KMS-11 (cell line): ENCODE measurements around the gene TMEM214.

Experiments
- H2AFZ ChIP-seq: fragments of 200-600 bp; sonication (generic); 2 replicates; pipeline ENCODE4 v1.6.1; 2016; ENCODE audit warnings: antibody characterized with exemption, mixed run types, low read depth
- H3K27ac ChIP-seq: fragments of 200-600 bp; sonication (generic); 2 replicates; pipeline ENCODE4 v1.6.1; 2016; ENCODE audit warnings: mild to moderate bottlenecking, mixed run types
- H3K27me3 ChIP-seq: fragments of 200-600 bp; sonication (generic); 2 replicates; pipeline ENCODE4 v1.6.1; 2017; ENCODE audit warnings: mild to moderate bottlenecking, low read depth, mixed run types, moderate library complexity; ENCODE audit not compliant: insufficient read depth
- H3K36me3 ChIP-seq: fragments of 200-600 bp; sonication (generic); 2 replicates; pipeline ENCODE4 v1.6.1; 2017; ENCODE audit warnings: mild to moderate bottlenecking, mixed run types; ENCODE audit not compliant: insufficient read depth
- H3K4me1 ChIP-seq: fragments of 200-600 bp; sonication (generic); 2 replicates; pipeline ENCODE4 v1.6.1; 2016; ENCODE audit warnings: mild to moderate bottlenecking, low read depth, mixed run types; ENCODE audit not compliant: poor library complexity, severe bottlenecking
- H3K4me2 ChIP-seq: fragments of 200-600 bp; sonication (generic); 2 replicates; pipeline ENCODE4 v1.7.0; 2016; ENCODE audit warnings: mild to moderate bottlenecking, mixed run types
- H3K4me3 ChIP-seq: fragments of 200-600 bp; sonication (generic); IDR thresholded peaks from 2 replicates; pipeline ENCODE4 v1.6.1; 2017; ENCODE audit warnings: low read depth, low read length, mixed read lengths; ENCODE audit not compliant: insufficient read depth
- H3K79me2 ChIP-seq: fragments of 200-600 bp; sonication (generic); 2 replicates; pipeline ENCODE4 v1.6.1; 2016; ENCODE audit warnings: low read depth, mixed run types; ENCODE audit not compliant: insufficient read depth
- H3K9ac ChIP-seq: fragments of 200-600 bp; sonication (generic); 2 replicates; pipeline ENCODE4 v1.6.1; 2016; ENCODE audit warnings: mild to moderate bottlenecking, mixed run types
- H4K20me1 ChIP-seq: fragments of 200-600 bp; sonication (generic); 2 replicates; pipeline ENCODE4 v1.6.1; 2016; ENCODE audit warnings: mild to moderate bottlenecking, mixed run types; ENCODE audit not compliant: insufficient read depth
- TF ChIP-seq, protein P1 (sequence below): fragments of 200-600 bp; sonication (generic); conservative IDR thresholded peaks from 2 replicates; pipeline ENCODE4 v1.6.1; 2017; ENCODE audit warnings: low read depth, mild to moderate bottlenecking, antibody characterized with exemption, low read length, moderate library complexity, mixed read lengths

TMEM214 gene

DNA sequence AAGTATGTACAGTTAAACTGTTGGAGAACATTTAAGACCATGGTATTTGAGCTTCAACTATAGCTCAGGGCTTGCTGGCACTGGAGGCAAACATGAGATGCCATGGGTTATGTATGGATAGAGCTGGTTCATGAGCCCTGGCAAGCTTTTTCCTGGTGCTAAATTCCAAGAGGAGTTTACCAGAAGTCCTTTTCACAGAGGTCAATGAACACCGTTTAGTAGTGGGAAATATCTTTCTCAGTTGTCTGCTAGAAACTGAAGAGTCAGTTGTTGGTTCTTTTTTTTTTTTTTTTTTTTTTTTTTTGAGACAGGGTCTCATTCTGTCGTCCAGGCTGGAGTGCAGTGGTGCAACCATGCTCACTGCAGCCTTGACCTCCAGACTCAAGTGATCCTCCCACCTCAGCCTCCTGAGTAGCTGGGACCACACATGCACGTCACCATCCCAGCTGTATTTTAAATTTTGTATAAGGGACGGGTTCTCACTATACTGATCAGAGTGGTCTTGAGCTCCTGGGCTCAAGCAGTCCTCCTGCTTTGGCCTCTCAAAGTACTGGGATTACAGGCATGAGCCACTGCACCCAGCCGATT is 55.2 kb downstream of the TMEM214 start:
- Histone ChIP-seq H2AFZ (peak overlapping the region; percentile 83; the same call in 1 of the 2 replicates), H3K27ac (no peak overlapping the region; the same call in 1 of the 2 replicates), H3K9ac (peak overlapping the region; percentile 60; the same call in 1 of the 2 replicates), H3K4me3 (no peak overlapping the region), H4K20me1 (no peaks in the 10 kb centered on the region), H3K27me3 (no peaks in the 10 kb centered on the region), H3K4me1 (peaks cover 9% of the 10 kb centered on the region), H3K4me2 (peak overlapping the region; percentile 75), H3K79me2 (no peaks in the 10 kb centered on the region), H3K36me3 (no peaks in the 10 kb centered on the region)
- TF ChIP-seq, protein P1, sequence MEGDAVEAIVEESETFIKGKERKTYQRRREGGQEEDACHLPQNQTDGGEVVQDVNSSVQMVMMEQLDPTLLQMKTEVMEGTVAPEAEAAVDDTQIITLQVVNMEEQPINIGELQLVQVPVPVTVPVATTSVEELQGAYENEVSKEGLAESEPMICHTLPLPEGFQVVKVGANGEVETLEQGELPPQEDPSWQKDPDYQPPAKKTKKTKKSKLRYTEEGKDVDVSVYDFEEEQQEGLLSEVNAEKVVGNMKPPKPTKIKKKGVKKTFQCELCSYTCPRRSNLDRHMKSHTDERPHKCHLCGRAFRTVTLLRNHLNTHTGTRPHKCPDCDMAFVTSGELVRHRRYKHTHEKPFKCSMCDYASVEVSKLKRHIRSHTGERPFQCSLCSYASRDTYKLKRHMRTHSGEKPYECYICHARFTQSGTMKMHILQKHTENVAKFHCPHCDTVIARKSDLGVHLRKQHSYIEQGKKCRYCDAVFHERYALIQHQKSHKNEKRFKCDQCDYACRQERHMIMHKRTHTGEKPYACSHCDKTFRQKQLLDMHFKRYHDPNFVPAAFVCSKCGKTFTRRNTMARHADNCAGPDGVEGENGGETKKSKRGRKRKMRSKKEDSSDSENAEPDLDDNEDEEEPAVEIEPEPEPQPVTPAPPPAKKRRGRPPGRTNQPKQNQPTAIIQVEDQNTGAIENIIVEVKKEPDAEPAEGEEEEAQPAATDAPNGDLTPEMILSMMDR = no peak

DNA sequence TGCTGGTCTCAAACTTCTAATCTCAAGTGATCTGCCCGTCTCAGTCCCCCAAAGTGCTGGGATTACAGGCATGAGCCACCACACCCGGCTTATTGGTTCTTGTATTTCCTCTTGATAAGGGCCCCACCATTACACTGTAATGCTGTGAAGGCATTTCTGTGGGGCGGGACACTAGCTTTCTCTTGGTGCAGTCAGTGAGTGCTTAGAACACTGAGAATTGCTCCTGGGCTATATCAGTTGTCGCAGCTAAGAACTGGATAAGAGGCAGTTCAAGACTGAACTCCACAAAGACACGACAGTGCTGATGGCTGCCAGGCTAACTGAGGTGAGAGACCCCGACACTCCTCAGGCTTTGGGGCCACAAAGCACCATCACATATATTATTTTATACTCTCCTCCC is 55.9 kb downstream of the TMEM214 start:
- Histone ChIP-seq H3K36me3 (no peaks in the 10 kb centered on the region), H4K20me1 (no peaks in the 10 kb centered on the region), H3K9ac (no peak overlapping the region), H3K79me2 (no peaks in the 10 kb centered on the region), H3K4me3 (no peak overlapping the region), H3K27me3 (no peaks in the 10 kb centered on the region), H3K4me1 (peaks cover 9% of the 10 kb centered on the region), H3K4me2 (no peak overlapping the region; the same call in 1 of the 2 replicates), H2AFZ (no peak overlapping the region), H3K27ac (no peak overlapping the region)
- TF ChIP-seq, protein P1 = no peak

DNA sequence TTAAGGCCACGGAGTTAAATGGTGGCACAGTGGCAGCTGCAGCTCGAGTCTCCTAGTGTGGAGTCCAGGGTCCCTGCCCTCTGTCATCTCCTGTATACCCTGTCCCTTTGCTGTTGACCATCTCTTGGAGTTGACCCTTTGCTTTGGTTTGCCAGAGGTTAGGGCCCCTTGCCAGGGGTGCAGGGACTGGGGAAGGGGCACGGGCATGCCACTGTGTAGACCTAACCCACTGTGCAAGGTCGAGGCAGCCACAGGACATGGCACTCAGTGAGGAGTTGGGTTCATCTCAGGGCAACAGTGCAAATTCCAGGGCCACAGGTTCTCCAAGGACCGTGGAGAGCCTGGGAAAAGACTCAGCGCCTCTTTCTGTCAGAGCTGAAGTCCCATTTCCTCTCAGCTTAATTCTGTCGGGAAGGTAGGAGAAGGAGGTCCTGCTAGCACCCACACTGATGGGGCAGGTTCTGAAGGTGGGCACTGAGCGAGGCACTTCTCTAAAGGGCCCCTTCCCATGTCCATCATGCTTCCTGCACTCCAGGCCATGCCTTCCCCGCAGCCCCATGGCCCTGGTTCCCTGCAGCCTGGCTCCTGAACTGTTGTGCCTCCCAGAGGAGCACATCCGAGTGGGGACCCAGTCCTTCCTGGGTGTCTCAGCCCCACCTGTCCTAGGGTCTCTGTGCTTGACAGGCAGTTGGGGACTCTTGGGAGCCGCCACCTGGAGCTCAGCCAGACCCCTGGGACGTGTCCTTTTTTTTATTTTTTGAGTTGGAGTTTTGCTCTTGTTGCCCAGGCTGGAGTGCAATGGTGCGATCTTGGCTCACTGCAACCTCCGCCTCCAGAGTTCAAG is 56.6 kb downstream of the TMEM214 start:
- Histone ChIP-seq H3K9ac (no peak overlapping the region), H4K20me1 (no peaks in the 10 kb centered on the region), H3K79me2 (no peaks in the 10 kb centered on the region), H3K4me1 (peaks cover 9% of the 10 kb centered on the region), H3K27ac (no peak overlapping the region), H3K27me3 (no peaks in the 10 kb centered on the region), H2AFZ (no peak overlapping the region), H3K36me3 (no peaks in the 10 kb centered on the region), H3K4me3 (no peak overlapping the region), H3K4me2 (no peak overlapping the region)
- TF ChIP-seq, protein P1 = no peak
